HEK293 (cell line): Measurements from ENCODE around the gene IDE.
"Not testable (repeated sequence)": the region's sequence is repeated elsewhere in the genome, so short reads cannot be mapped to it uniquely, and the experiment has no call there.

Experiments
- CTCF ChIA-PET: fragments of 350-600 bp; formaldehyde crosslinking; extraction: SDS; loops from one replicate; lab custom pipeline; 2021; ENCODE audit warnings: antibody characterized with exemption; lab: Yijun Ruan, JAX
- POLR2A ChIA-PET: fragments of 300-600 bp; formaldehyde crosslinking; extraction: SDS; loops from one replicate; lab custom pipeline; 2020; ENCODE audit warnings: antibody characterized with exemption, inconsistent platforms; lab: Yijun Ruan, JAX
- H3K27ac ChIP-seq: fragments of 200-500 bp; sonication (Bioruptor generic); 2 replicates; pipeline ENCODE4 v1.5.1; 2014; ENCODE audit warnings: low read depth, low read length, control low read depth, inconsistent platforms; ENCODE audit errors: extremely low read depth
- H3K36me3 ChIP-seq, 2 experiments: fragments of 200-500 bp in 1 of 2; sonication (Bioruptor generic) in 1 of 2; 1 replicate in 1 of 2; 2 replicates in 1 of 2; pipeline ENCODE4 v1.5.1; 2014 to 2017; ENCODE audit warnings: inconsistent platforms in 2 of 2, low read length in 2 of 2; ENCODE audit not compliant: control insufficient read depth in 2 of 2, insufficient read depth in 1 of 2
- H3K4me1 ChIP-seq: fragments of 200-500 bp; sonication (Bioruptor generic); 2 replicates; pipeline ENCODE4 v1.5.1; 2014; ENCODE audit warnings: mild to moderate bottlenecking, low read length, inconsistent platforms; ENCODE audit not compliant: control insufficient read depth, insufficient read depth
- H3K4me3 ChIP-seq: 2 replicates; pipeline ENCODE4 v1.5.1; 2011; ENCODE audit warnings: low read depth, mild to moderate bottlenecking, control low read depth, low read length, moderate library complexity
- H3K9me3 ChIP-seq: fragments of 200-500 bp; sonication (Bioruptor generic); 2 replicates; pipeline ENCODE4 v1.5.1; 2014; ENCODE audit warnings: low read depth, low read length, inconsistent platforms; ENCODE audit not compliant: control insufficient read depth, insufficient read depth
- GLIS2 ChIP-seq: fragments of 450-650 bp; formaldehyde crosslinking; IDR thresholded peaks from 2 replicates; pipeline ENCODE4 v1.5.1; 2016; ENCODE audit warnings: missing biosample characterization, missing genetic modification characterization
- IKZF3 ChIP-seq: fragments of 450-650 bp; IDR thresholded peaks from 2 replicates; pipeline ENCODE4 v1.5.0; 2018; ENCODE audit warnings: missing biosample characterization, mild to moderate bottlenecking, missing genetic modification characterization, moderate library complexity
- KLF16 ChIP-seq: fragments of 450-650 bp; formaldehyde crosslinking; IDR thresholded peaks from 2 replicates; pipeline ENCODE4 v1.5.1; 2017; ENCODE audit warnings: missing biosample characterization, missing genetic modification characterization
- KLF8 ChIP-seq: fragments of 450-650 bp; formaldehyde crosslinking; IDR thresholded peaks from 2 replicates; pipeline ENCODE4 v1.5.1; 2016; ENCODE audit warnings: missing biosample characterization, missing genetic modification characterization
- OSR2 ChIP-seq: fragments of 450-650 bp; formaldehyde crosslinking; IDR thresholded peaks from 2 replicates; pipeline ENCODE4 v1.5.1; 2016; ENCODE audit warnings: missing biosample characterization, missing genetic modification characterization
- PBX3 ChIP-seq: sonication (generic); formaldehyde crosslinking; IDR thresholded peaks from 2 replicates; pipeline ENCODE4 v1.8.1; 2022; ENCODE audit warnings: mild to moderate bottlenecking, moderate library complexity, missing genetic modification reagents
- ZFP3 ChIP-seq: fragments of 450-650 bp; formaldehyde crosslinking; IDR thresholded peaks from 2 replicates; pipeline ENCODE4 v1.5.1; 2016; ENCODE audit warnings: low read depth, missing biosample characterization, missing genetic modification characterization
- ZFP37 ChIP-seq: fragments of 450-650 bp; formaldehyde crosslinking; IDR thresholded peaks from 2 replicates; pipeline ENCODE4 v1.5.1; 2016; ENCODE audit warnings: missing biosample characterization, missing genetic modification characterization
- ZNF114 ChIP-seq: fragments of 450-650 bp; formaldehyde crosslinking; IDR thresholded peaks from 2 replicates; pipeline ENCODE4 v1.5.0; 2017; ENCODE audit warnings: missing biosample characterization, missing genetic modification characterization
- ZNF121 ChIP-seq: fragments of 450-650 bp; formaldehyde crosslinking; IDR thresholded peaks from 2 replicates; pipeline ENCODE4 v1.5.1; 2016; ENCODE audit warnings: missing biosample characterization, missing genetic modification characterization
- ZNF175 ChIP-seq: fragments of 450-650 bp; formaldehyde crosslinking; IDR thresholded peaks from 2 replicates; pipeline ENCODE4 v1.5.1; 2016; ENCODE audit warnings: missing biosample characterization, missing genetic modification characterization
- ZNF239 ChIP-seq: fragments of 450-650 bp; formaldehyde crosslinking; IDR thresholded peaks from 2 replicates; pipeline ENCODE4 v1.5.1; 2016; ENCODE audit warnings: missing biosample characterization, missing genetic modification characterization
- ZNF274 ChIP-seq, 2 experiments: fragments of 200-500 bp in 1 of 2; fragments of 450-650 bp in 1 of 2; sonication (Bioruptor generic) in 1 of 2; formaldehyde crosslinking in 1 of 2; IDR thresholded peaks; 2 replicates each; pipeline versions ENCODE4 v1.5.1 to v1.6.1; 2014 to 2016; ENCODE audit warnings: borderline replicate concordance in 1 of 2, inconsistent platforms in 1 of 2, low read length in 1 of 2, missing biosample characterization in 1 of 2, missing genetic modification characterization in 1 of 2
- ZNF335 ChIP-seq: fragments of 450-650 bp; formaldehyde crosslinking; conservative IDR thresholded peaks from 2 replicates; pipeline ENCODE4 v1.5.1; 2016; ENCODE audit warnings: missing biosample characterization, missing genetic modification characterization
- ZNF354C ChIP-seq: fragments of 450-650 bp; formaldehyde crosslinking; IDR thresholded peaks from 2 replicates; pipeline ENCODE4 v1.5.1; 2016; ENCODE audit warnings: missing biosample characterization, missing genetic modification characterization, low read depth, borderline replicate concordance
- ZNF510 ChIP-seq: fragments of 450-650 bp; formaldehyde crosslinking; IDR thresholded peaks from 2 replicates; pipeline ENCODE4 v1.5.1; 2018; ENCODE audit warnings: mild to moderate bottlenecking, missing genetic modification characterization, missing biosample characterization; ENCODE audit not compliant: insufficient replicate concordance
- ZNF558 ChIP-seq: fragments of 450-650 bp; formaldehyde crosslinking; IDR thresholded peaks from 2 replicates; pipeline ENCODE4 v1.5.1; 2016; ENCODE audit warnings: missing biosample characterization, missing genetic modification characterization
- ZNF610 ChIP-seq: fragments of 450-650 bp; formaldehyde crosslinking; IDR thresholded peaks from 2 replicates; pipeline ENCODE4 v1.5.1; 2016; ENCODE audit warnings: missing biosample characterization, missing genetic modification characterization, borderline replicate concordance
- ZNF658 ChIP-seq: fragments of 450-650 bp; formaldehyde crosslinking; IDR thresholded peaks from 2 replicates; pipeline ENCODE4; 2016; ENCODE audit warnings: missing biosample characterization, missing genetic modification characterization
- ZNF747 ChIP-seq: fragments of 450-650 bp; formaldehyde crosslinking; IDR thresholded peaks from 2 replicates; pipeline ENCODE4 v1.5.1; 2016; ENCODE audit warnings: missing biosample characterization, missing genetic modification characterization
- ZSCAN16 ChIP-seq: fragments of 450-650 bp; formaldehyde crosslinking; IDR thresholded peaks from 2 replicates; pipeline ENCODE4 v1.5.1; 2016; ENCODE audit warnings: missing biosample characterization, missing genetic modification characterization
- ZSCAN5A ChIP-seq: fragments of 450-650 bp; formaldehyde crosslinking; IDR thresholded peaks from 2 replicates; pipeline ENCODE4 v1.5.1; 2016; ENCODE audit warnings: missing biosample characterization, missing genetic modification characterization
- TF ChIP-seq, protein P1 (sequence below): fragments of 450-650 bp; formaldehyde crosslinking; IDR thresholded peaks from 2 replicates; pipeline ENCODE4 v1.5.0; 2017; ENCODE audit warnings: missing biosample characterization, missing genetic modification characterization, borderline replicate concordance

IDE gene

DNA sequence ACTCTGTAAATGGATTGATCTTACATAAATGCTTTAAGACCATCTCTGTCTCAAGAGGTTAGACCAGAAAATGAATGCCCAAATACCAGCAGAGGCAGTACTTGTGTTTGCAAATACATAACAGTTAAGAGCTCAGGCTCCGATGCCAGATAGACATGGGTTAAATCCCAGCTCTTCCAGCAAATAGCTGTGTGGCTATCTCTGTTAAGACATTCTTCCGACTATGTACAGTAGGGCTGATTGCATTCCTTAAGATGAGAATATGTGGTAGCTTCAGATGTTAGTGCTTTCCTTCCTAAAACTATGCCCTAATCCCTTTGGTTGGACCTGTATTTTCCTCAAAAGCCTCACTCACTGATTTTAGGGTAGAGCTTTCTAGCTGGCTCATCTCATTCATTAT is 2.2 kb downstream of the IDE start (continued):
- TF ChIP-seq ZNF114 = no peak
- TF ChIP-seq GLIS2 = no peak
- TF ChIP-seq ZFP37 (tag by site-specific recombination) = no peak
- TF ChIP-seq IKZF3 = no peak
- no peak for TF ChIP-seq ZNF747 (tag by site-specific recombination)

DNA sequence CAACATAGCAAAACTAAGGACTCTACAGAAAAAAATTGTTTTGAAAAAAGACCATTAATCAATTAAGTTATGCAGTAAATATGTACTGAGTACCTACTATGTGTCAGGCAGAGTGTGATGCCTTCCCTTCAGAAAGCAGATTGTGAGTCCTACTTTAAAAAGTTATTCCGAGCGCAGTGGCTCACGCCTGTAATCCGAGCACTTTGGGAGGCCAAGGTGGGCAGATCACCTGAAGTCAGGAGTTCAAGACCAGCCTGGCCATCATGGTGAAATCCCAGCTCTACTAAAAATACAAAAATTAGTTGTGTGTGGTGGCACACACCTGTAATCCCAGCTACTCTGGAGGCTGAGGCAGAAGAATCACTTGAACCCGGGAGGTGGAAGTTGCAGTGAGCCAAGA is 4.2 kb downstream of the IDE start:
- CTCF ChIA-PET = interaction anchor here (1.0 to 6.7 kb wide), 2 partner anchors 51 to 315 kb away, joined by 3 to 71 read pairs; no protein-coding TSS in a partner anchor
- H3K9me3 ChIP-seq, POLR2A ChIA-PET, H3K4me3 ChIP-seq, H3K36me3 ChIP-seq, H3K27ac ChIP-seq: not testable (repeated sequence)
- TF ChIP-seq ZSCAN16 (tag by site-specific recombination) = 0 out of 2 replicates have a peak, but pooled peaks have one; percentile 51
- H3K4me1 ChIP-seq = peaks cover 15% of the 10 kb centered on the region

- H3K4me3 ChIP-seq = no peak overlapping the region
- no peak overlapping the region for H3K27ac ChIP-seq
- no peak for TF ChIP-seq ZNF558
- no peak for TF ChIP-seq ZNF610 (tag by site-specific recombination)
- TF ChIP-seq, protein P1, sequence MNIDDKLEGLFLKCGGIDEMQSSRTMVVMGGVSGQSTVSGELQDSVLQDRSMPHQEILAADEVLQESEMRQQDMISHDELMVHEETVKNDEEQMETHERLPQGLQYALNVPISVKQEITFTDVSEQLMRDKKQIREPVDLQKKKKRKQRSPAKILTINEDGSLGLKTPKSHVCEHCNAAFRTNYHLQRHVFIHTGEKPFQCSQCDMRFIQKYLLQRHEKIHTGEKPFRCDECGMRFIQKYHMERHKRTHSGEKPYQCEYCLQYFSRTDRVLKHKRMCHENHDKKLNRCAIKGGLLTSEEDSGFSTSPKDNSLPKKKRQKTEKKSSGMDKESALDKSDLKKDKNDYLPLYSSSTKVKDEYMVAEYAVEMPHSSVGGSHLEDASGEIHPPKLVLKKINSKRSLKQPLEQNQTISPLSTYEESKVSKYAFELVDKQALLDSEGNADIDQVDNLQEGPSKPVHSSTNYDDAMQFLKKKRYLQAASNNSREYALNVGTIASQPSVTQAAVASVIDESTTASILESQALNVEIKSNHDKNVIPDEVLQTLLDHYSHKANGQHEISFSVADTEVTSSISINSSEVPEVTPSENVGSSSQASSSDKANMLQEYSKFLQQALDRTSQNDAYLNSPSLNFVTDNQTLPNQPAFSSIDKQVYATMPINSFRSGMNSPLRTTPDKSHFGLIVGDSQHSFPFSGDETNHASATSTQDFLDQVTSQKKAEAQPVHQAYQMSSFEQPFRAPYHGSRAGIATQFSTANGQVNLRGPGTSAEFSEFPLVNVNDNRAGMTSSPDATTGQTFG = no peak
- TF ChIP-seq ZNF354C = no peak
- no peak for TF ChIP-seq ZNF175
- no peak for TF ChIP-seq ZNF274 (IDR thresholded peaks at IDR 0.05; ENCODE audit: low read length)
- no peak for TF ChIP-seq ZNF274 (tag by site-specific recombination; IDR thresholded peaks at IDR 0.05; ENCODE audit: borderline replicate concordance)
- TF ChIP-seq PBX3 (CRISPR knock-in tag) = no peak
- no peak for TF ChIP-seq ZNF658 (tag by site-specific recombination)
- TF ChIP-seq ZSCAN16 (tag by site-specific recombination) = no peak
- no peak for TF ChIP-seq ZSCAN5A (tag by site-specific recombination)
- no peak for TF ChIP-seq KLF16 (tag by site-specific recombination)
- TF ChIP-seq ZFP3 (tag by site-specific recombination) = no peak
- no peak for TF ChIP-seq ZNF239
- no peak for TF ChIP-seq ZNF510 (tag by site-specific recombination)
- no peak for TF ChIP-seq ZNF121 (tag by site-specific recombination)
- TF ChIP-seq ZNF335 (tag by site-specific recombination) = no peak
- TF ChIP-seq OSR2 (tag by site-specific recombination) = no peak
- TF ChIP-seq KLF8 (tag by site-specific recombination) = no peak
- peaks cover 5 to 10% of the 10 kb centered on the region in 2 experiments; a peak in 2 of 3 replicates for H3K36me3 ChIP-seq
- no peaks in the 10 kb centered on the region for H3K9me3 ChIP-seq
- CTCF ChIA-PET = interaction anchor here (1.0 kb wide), 1 partner anchor 316 kb away, joined by 3 read pairs; no protein-coding TSS in a partner anchor
- POLR2A ChIA-PET = no interaction called here
- H3K4me1 ChIP-seq = peaks cover 15% of the 10 kb centered on the region
These were observed 4.8 kb downstream of the IDE start for GRCh38 chr10:92569071-92569470.
